ENCODE measurements around the gene HOXA1. TPM values are rescaled to one million over a fixed set of nuclear protein-coding genes. Genes with fewer than 3 reads are reported as not detected.
A peak's percentile ranks its signal among the peaks of the same experiment; 100 is the strongest.

Gene HOXA1
- total RNA-seq, 1 donor from 2014 or later: 3.5 TPM

DNA sequence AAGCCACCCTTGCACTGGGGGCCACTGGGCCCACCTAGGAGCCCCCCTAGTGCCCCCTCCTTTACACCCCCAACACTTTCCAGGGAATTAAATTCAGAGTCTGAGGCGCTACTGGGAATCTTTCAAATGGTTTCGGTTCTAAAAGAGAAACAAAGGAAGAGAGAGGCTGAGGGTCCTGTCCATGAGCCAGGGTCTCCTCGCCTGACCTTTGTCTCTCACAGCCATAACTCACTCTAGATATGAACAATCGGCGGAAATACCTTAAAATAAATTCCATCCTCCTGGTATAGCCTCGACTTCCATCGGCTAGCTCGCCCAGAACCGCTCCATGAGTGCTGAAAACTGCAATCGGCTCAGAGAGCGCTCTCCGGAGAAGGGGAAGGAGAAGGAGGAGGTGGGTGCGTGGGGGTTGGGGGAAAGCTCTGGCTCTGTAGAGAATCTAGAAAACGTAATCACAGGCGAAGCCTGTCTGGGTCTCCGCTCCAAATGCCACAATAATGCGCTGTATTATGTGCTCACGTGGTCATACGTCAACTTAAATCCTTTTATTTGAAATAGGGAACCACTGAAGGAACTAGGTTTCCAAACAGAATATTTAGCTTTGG is 22.2 kb upstream of the HOXA1 start:
- H3K27me3 Mint-ChIP-seq (ENCODE audit: low read depth): peaks cover 96% of the 10 kb centered on the region
- no peak for DNase-seq (ENCODE audit: low read depth, low spot score)
- H3K4me3 Mint-ChIP-seq: peak overlapping the region; percentile 82
- H3K27ac Mint-ChIP-seq (ENCODE audit: unreplicated experiment): no peak overlapping the region
- no peaks in the 10 kb centered on the region for H3K9me3 Mint-ChIP-seq
- no peaks in the 10 kb centered on the region for H3K36me3 Mint-ChIP-seq (ENCODE audit: low read depth)
- TF ChIP-seq, protein P1, sequence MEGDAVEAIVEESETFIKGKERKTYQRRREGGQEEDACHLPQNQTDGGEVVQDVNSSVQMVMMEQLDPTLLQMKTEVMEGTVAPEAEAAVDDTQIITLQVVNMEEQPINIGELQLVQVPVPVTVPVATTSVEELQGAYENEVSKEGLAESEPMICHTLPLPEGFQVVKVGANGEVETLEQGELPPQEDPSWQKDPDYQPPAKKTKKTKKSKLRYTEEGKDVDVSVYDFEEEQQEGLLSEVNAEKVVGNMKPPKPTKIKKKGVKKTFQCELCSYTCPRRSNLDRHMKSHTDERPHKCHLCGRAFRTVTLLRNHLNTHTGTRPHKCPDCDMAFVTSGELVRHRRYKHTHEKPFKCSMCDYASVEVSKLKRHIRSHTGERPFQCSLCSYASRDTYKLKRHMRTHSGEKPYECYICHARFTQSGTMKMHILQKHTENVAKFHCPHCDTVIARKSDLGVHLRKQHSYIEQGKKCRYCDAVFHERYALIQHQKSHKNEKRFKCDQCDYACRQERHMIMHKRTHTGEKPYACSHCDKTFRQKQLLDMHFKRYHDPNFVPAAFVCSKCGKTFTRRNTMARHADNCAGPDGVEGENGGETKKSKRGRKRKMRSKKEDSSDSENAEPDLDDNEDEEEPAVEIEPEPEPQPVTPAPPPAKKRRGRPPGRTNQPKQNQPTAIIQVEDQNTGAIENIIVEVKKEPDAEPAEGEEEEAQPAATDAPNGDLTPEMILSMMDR (conservative IDR thresholded peaks at IDR 0.05): no peak
- peaks cover 16% of the 10 kb centered on the region for H3K4me1 Mint-ChIP-seq

- no peak for DNase-seq (ENCODE audit: low read depth, low spot score)
- TF ChIP-seq, protein P1 (conservative IDR thresholded peaks at IDR 0.05): no peak
- no peak overlapping the region for H3K27ac Mint-ChIP-seq (ENCODE audit: unreplicated experiment)
- peak overlapping the region; percentile 87 for H3K4me3 Mint-ChIP-seq
- H3K4me1 Mint-ChIP-seq: peaks cover 12% of the 10 kb centered on the region
- peaks cover 96% of the 10 kb centered on the region for H3K27me3 Mint-ChIP-seq (ENCODE audit: low read depth)
- no peaks in the 10 kb centered on the region for H3K9me3 Mint-ChIP-seq
- no peaks in the 10 kb centered on the region for H3K36me3 Mint-ChIP-seq (ENCODE audit: low read depth)
These were observed 21.4 kb upstream of the HOXA1 start for GRCh38 chr7:27116962-27117886.

DNA sequence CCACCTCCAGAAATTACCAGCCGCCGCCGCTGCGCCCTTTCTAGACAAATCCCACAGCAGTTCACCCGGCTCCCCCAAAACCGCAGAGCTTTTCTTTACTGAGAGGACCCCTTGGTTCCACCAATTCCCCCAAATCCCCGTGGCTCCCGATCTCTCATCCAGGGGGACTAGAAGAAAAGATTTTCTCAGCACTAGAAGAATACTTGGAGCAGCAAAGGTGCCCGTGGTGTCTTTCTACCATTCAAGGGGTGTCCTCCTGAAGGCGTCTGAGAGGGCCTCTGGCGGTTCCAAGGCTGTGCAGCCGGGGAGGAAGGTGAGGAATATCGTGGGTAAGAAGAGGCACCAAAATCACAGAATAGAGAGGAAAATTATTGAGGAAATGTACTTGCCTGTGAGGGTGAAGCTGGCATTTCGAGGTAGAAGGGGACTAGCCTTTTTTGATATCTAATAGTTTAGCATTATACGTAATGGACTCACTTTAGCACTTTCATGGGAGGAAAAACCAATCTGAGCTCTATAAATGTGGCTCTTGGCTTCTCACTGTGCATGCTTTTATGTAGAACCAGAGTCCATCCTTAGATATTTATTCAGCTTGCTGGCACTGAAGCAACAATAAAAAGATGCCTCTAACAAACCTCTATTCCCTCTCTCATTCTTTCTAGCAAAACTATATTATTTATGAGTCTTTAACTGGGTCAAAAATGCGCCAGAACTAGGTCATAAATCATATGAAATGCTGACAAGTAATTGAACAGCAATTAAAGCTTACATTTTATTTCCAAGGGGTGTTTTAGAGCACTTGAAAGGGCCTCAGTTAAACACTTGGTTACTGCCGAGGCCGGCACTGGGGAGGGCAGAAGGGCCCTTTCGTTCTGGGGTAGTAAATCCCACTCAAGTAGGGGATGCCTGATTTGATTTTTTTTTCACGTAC is 20.5 kb upstream of the HOXA1 start:
- Mint-ChIP-seq H3K27ac (ENCODE audit: unreplicated experiment) (no peak overlapping the region), H3K27me3 (ENCODE audit: low read depth) (peaks cover 96% of the 10 kb centered on the region), H3K4me1 (peaks cover 20% of the 10 kb centered on the region), H3K36me3 (ENCODE audit: low read depth) (no peaks in the 10 kb centered on the region), H3K4me3 (peak overlapping the region; percentile 87), H3K9me3 (no peaks in the 10 kb centered on the region)
- no peak for DNase-seq (ENCODE audit: low read depth, low spot score)
- TF ChIP-seq, protein P1 (conservative IDR thresholded peaks at IDR 0.05): no peak

- Mint-ChIP-seq H3K27me3 (ENCODE audit: low read depth) (peaks cover 96% of the 10 kb centered on the region), H3K4me3 (peak overlapping the region; percentile 87), H3K9me3 (no peaks in the 10 kb centered on the region), H3K36me3 (ENCODE audit: low read depth) (peaks cover 3% of the 10 kb centered on the region), H3K4me1 (peaks cover 27% of the 10 kb centered on the region), H3K27ac (ENCODE audit: unreplicated experiment) (no peak overlapping the region)
- no peak for DNase-seq (ENCODE audit: low read depth, low spot score)
- TF ChIP-seq, protein P1 (conservative IDR thresholded peaks at IDR 0.05): no peak
These were observed 19.6 kb upstream of the HOXA1 start for GRCh38 chr7:27115221-27116026.

Data from neural crest cell (in vitro differentiated cells).